Keratinocyte (primary cell): ENCODE results near the gene CRAMP1. TPM values are rescaled to one million over a fixed set of nuclear protein-coding genes. Genes with fewer than 3 reads are reported as not detected.

Source experiments
- DNase-seq: peaks from one replicate; pipeline ENCODE4 v3.0.0-alpha.2; 2011; ENCODE audit warnings: low read depth, missing footprints, low spot score
- FAIRE-seq: peaks from 2 replicates; lab custom pipeline; 2011; peaks lifted over from hg19 to GRCh38; lab: Jason Lieb, UNC
- H2AFZ ChIP-seq: 2 replicates; pipeline ENCODE4 v1.6.0; 2012; ENCODE audit warnings: low read length, control low read depth, inconsistent platforms; ENCODE audit not compliant: control insufficient read depth
- H3K27ac ChIP-seq: 2 replicates; pipeline ENCODE4 v1.5.1; 2011; ENCODE audit warnings: low read length; ENCODE audit not compliant: control insufficient read depth, insufficient read depth
- H3K27me3 ChIP-seq: 3 replicates; pipeline ENCODE4 v1.6.0; 2011; ENCODE audit warnings: low read length; ENCODE audit not compliant: control insufficient read depth, insufficient read depth; ENCODE audit errors: extremely low read depth
- H3K36me3 ChIP-seq, 2 experiments: 2 replicates in 1 of 2; 3 replicates in 1 of 2; pipeline ENCODE4 v1.5.1; 2011; ENCODE audit warnings: low read length in 2 of 2, mild to moderate bottlenecking in 1 of 2; ENCODE audit not compliant: control insufficient read depth in 2 of 2, insufficient read depth in 2 of 2; ENCODE audit errors: extremely low read depth in 1 of 2
- H3K4me1 ChIP-seq: 3 replicates; pipeline ENCODE4 v1.5.1; 2011; ENCODE audit warnings: low read length; ENCODE audit not compliant: control insufficient read depth, insufficient read depth; ENCODE audit errors: extremely low read depth
- H3K4me2 ChIP-seq: 3 replicates; pipeline ENCODE4 v1.6.0; 2011; ENCODE audit warnings: low read depth, low read length; ENCODE audit not compliant: control insufficient read depth, insufficient read depth; ENCODE audit errors: extremely low read depth
- H3K4me3 ChIP-seq, 3 experiments: fragments of 200-600 bp in 1 of 3; sonication (generic) in 1 of 3; 2 replicates in 2 of 3; 3 replicates in 1 of 3; pipeline ENCODE4 v1.5.1; 2011 to 2016; ENCODE audit warnings: low read length in 3 of 3, mild to moderate bottlenecking in 3 of 3, control low read depth in 2 of 3, inconsistent platforms in 1 of 3, low read depth in 1 of 3, mixed read lengths in 1 of 3, mixed run types in 1 of 3, moderate library complexity in 1 of 3; ENCODE audit not compliant: control insufficient read depth in 2 of 3, insufficient read depth in 2 of 3; ENCODE audit errors: extremely low read depth in 1 of 3
- H3K79me2 ChIP-seq: 2 replicates; pipeline ENCODE4 v1.6.0; 2012; ENCODE audit warnings: low read length; ENCODE audit not compliant: control insufficient read depth, insufficient read depth
- H3K9ac ChIP-seq: 3 replicates; pipeline ENCODE4 v1.6.0; 2011; ENCODE audit warnings: low read length; ENCODE audit not compliant: control insufficient read depth, insufficient read depth; ENCODE audit errors: extremely low read depth
- H3K9me1 ChIP-seq: 3 replicates; pipeline ENCODE4 v1.6.0; 2011; ENCODE audit warnings: low read length; ENCODE audit not compliant: control insufficient read depth, insufficient read depth; ENCODE audit errors: extremely low read depth
- H3K9me3 ChIP-seq: 2 replicates; pipeline ENCODE4 v1.5.1; 2012; ENCODE audit warnings: low read depth, low read length; ENCODE audit not compliant: control insufficient read depth
- H4K20me1 ChIP-seq: 3 replicates; pipeline ENCODE4 v1.6.0; 2011; ENCODE audit warnings: low read length; ENCODE audit not compliant: control insufficient read depth, insufficient read depth; ENCODE audit errors: extremely low read depth
- EZH2 ChIP-seq: IDR thresholded peaks from one replicate; pipeline ENCODE4 v1.6.1; 2012; ENCODE audit warnings: inconsistent platforms, mild to moderate bottlenecking, low read length, moderate library complexity
- dilution Hi-C: fragments of 300-500 bp; cut with MboI; formaldehyde crosslinking; loops from one replicate; pipeline ENCODE4 v1.7.0; 2020; ENCODE audit warnings: low sequenced_read_pairs; ENCODE audit not compliant: extremely low pct_ligation_motif_present
- polyA minus RNA-seq, 3 experiments: library from RNA; depleted of rRNA, polyadenylated mRNA; stranded (reverse); fragments of >200 nt; gene quantifications; 1 replicate in 1 of 3; 2 replicates in 1 of 3; 3 replicates in 1 of 3; pipeline ENCODE4 v1.2.3, GENCODE V29; 2011
- polyA plus RNA-seq, 5 experiments: library from polyadenylated mRNA; depleted of rRNA in 3 of 5; stranded (reverse) in 3 of 5; stranded (forward) in 1 of 5; unstranded in 1 of 5; fragments of >200 nt; gene quantifications; 1 replicate in 1 of 5; 2 replicates in 3 of 5; 3 replicates in 1 of 5; pipeline versions ENCODE4 v1.2.1 to v1.2.3, GENCODE V29; 2011 to 2012; ENCODE audit warnings: missing spikeins in 2 of 5, low read depth in 1 of 5, low replicate concordance in 1 of 5
- TF ChIP-seq, protein P1 (sequence below), 3 experiments: IDR thresholded peaks in 1 of 3; conservative IDR thresholded peaks in 1 of 3; optimal IDR thresholded peaks in 1 of 3; 2 replicates in 2 of 3; 3 replicates in 1 of 3; pipeline versions ENCODE3 to v1.5.1; 2011; ENCODE audit warnings: low read length in 3 of 3, mild to moderate bottlenecking in 3 of 3, moderate library complexity in 2 of 3, control low read depth in 1 of 3, inconsistent platforms in 1 of 3; ENCODE audit not compliant: insufficient read depth in 2 of 3; ENCODE audit errors: extremely low read depth in 1 of 3

Gene CRAMP1, protein sequence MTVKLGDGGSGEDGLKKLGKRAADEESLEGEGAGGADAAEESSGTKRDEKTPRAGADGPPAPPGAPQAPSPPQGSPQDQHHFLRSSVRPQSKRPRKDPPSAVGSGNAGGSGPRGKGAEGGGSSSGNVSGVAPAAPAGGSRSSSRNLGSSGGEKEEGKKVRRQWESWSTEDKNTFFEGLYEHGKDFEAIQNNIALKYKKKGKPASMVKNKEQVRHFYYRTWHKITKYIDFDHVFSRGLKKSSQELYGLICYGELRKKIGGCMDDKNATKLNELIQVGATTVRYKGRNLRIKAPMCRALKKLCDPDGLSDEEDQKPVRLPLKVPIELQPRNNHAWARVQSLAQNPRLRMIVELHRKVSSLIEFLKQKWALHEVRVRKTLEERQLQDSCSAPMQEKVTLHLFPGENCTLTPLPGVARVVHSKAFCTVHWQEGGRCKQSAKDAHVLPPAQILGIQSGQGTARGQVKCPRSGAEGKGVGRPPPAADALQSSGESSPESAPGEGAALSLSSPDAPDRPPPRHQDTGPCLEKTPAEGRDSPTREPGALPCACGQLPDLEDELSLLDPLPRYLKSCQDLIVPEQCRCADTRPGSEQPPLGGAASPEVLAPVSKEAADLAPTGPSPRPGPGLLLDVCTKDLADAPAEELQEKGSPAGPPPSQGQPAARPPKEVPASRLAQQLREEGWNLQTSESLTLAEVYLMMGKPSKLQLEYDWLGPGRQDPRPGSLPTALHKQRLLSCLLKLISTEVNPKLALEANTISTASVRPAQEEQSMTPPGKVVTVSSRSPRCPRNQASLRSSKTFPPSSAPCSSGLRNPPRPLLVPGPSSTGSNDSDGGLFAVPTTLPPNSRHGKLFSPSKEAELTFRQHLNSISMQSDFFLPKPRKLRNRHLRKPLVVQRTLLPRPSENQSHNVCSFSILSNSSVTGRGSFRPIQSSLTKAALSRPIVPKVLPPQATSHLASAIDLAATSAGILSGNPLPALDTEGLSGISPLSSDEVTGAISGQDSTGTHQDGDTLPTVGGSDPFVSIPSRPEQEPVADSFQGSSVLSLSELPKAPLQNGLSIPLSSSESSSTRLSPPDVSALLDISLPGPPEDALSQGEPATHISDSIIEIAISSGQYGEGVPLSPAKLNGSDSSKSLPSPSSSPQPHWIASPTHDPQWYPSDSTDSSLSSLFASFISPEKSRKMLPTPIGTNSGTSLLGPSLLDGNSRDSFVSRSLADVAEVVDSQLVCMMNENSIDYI (N-terminal part only)
- polyA plus RNA-seq (5.5 to 6.7 TPM (median 6.5 TPM) in 3 replicates), polyA minus RNA-seq (9.6 to 16.1 TPM (median 10.0 TPM) in 3 replicates)
- polyA plus RNA-seq (2011; ENCODE audit: low read depth): 3.3 TPM
- polyA plus RNA-seq (2011; cell fraction: cytosol; rRNA removed): 5.1 and 5.2 TPM in 2 replicates
- 29.2 and 33.5 TPM in 2 replicates for polyA plus RNA-seq (2011; cell fraction: nucleus; rRNA removed)
- polyA plus RNA-seq (2012; ENCODE audit: low replicate concordance): 6.5 and 6.7 TPM in 2 replicates
- 4.6 TPM for polyA minus RNA-seq (2011; cell fraction: cytosol; rRNA and poly(A)+ RNA removed)
- 13.4 and 21.2 TPM in 2 replicates for polyA minus RNA-seq (2011; cell fraction: nucleus; rRNA and poly(A)+ RNA removed)

DNA sequence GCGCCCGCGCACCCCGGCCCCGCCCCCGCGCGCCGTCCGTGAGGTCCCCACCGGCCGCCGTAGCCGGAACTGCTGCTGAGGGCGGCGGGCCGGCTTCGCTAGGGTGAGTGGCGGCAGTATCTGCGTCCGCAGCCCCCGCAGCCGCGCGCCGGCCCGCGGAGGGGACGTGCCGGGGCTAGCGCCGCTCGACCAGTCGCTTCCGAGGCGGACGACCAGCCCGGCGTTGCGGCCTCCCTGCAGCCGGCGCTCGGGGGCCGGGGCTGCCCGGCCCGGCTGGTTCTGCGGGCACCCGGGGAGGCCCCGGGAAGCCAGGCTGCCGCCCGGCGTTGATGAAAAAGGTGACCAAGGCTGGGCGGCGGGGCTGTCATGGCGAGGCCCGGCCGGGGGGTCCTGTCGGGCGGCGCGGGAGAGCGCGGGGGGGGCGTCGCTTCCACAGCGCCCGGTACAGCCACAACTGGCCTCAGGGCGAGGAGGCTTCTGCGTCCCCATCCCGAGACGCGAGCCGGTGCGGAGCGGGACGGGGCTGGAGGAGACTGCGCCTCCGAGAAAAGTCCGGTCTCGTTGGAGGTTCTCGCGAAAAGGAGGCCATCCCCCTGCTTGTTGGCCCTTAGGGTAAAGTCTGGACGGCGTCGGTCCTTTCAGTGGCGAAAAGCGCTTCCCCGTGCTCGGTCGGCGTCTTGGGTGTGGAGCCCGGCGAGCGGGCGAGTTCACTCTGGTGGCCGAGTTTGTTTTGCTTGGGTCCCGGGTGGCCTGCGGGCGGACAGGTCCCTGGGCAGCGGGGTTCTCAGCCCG, at the start of gene CRAMP1:
Gene CRAMP1 (plus strand): TSS at position 41 of the 792 bp plus-strand sequence. CDS start 2,280 bp downstream, outside the sequence.
- DNase-seq (no peak), FAIRE-seq (no peak)
- Histone ChIP-seq H3K79me2 (peaks cover 40% of the 10 kb centered on the region), H3K9me3 (no peaks in the 10 kb centered on the region), H3K27ac (peak within 1 kb of the TSS; percentile 87), H4K20me1 (peaks cover 5% of the 10 kb centered on the region), H3K27me3 (no peaks in the 10 kb centered on the region), H3K4me1 (peaks cover 22% of the 10 kb centered on the region), H2AFZ (peak within 1 kb of the TSS; percentile 86), H3K36me3 (peaks cover 8 to 11% of the 10 kb centered on the region in 2 experiments), H3K9ac (peak within 1 kb of the TSS; percentile 89), H3K4me2 (peak within 1 kb of the TSS; percentile 100), H3K4me3 (peak within 1 kb of the TSS; percentile 89 to 94 (median 92)), H3K9me1 (no peaks in the 10 kb centered on the region)
- dilution Hi-C loops: no loop called here
- TF ChIP-seq EZH2: no peak
- TF ChIP-seq, protein P1, sequence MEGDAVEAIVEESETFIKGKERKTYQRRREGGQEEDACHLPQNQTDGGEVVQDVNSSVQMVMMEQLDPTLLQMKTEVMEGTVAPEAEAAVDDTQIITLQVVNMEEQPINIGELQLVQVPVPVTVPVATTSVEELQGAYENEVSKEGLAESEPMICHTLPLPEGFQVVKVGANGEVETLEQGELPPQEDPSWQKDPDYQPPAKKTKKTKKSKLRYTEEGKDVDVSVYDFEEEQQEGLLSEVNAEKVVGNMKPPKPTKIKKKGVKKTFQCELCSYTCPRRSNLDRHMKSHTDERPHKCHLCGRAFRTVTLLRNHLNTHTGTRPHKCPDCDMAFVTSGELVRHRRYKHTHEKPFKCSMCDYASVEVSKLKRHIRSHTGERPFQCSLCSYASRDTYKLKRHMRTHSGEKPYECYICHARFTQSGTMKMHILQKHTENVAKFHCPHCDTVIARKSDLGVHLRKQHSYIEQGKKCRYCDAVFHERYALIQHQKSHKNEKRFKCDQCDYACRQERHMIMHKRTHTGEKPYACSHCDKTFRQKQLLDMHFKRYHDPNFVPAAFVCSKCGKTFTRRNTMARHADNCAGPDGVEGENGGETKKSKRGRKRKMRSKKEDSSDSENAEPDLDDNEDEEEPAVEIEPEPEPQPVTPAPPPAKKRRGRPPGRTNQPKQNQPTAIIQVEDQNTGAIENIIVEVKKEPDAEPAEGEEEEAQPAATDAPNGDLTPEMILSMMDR (optimal IDR thresholded peaks at IDR 0.05 in 1 of 3, IDR thresholded peaks at IDR 0.05 in 1 of 3, conservative IDR thresholded peaks at IDR 0.05 in 1 of 3; ENCODE audit: extremely low read depth in 1 of 3, insufficient read depth in 2 of 3, low read length in 3 of 3): no peak
